ENCODE data around the gene DOCK11. TPM values are rescaled to one million over a fixed set of nuclear protein-coding genes. Genes with fewer than 3 reads are reported as not detected.
A peak's percentile ranks its signal among the peaks of the same experiment; 100 is the strongest.

Gene DOCK11
- total RNA-seq, 1 experiment from 2014 or later = 13.1 TPM

DNA sequence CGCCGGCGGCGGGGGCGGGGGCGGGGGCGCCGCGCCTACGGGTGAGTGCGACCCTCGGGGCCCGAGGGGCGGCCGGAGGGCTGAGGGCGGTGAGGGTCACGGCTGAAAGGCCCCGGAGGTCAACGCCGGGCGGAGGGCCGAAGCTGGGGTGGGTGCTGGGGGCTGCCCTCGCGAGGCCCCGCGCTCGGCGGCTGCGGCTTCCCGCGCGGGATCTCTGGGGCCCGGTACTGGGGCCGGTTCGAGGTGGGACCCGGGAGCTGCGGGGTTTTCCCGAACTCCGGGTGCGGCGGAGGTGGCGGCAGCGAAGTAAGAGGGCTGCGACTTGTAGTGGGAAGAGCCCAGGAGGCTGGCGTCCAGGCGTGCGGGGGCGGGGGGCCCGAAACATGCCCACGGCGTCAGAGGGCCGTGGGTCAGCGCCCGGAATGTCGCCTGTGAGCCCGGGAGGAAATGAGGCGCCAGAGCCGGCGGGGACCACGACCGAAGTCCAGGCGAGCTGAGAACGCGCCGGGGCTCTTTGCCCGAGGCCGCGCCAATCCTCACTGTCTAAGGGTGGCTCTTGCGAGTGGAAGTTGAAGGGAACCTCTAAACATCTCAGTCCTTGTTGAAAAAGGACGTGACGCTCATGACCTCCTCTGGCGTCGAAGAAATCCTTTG is 232.2 kb downstream of the DOCK11 start:
- H3K27ac Mint-ChIP-seq = no peak overlapping the region

DNA sequence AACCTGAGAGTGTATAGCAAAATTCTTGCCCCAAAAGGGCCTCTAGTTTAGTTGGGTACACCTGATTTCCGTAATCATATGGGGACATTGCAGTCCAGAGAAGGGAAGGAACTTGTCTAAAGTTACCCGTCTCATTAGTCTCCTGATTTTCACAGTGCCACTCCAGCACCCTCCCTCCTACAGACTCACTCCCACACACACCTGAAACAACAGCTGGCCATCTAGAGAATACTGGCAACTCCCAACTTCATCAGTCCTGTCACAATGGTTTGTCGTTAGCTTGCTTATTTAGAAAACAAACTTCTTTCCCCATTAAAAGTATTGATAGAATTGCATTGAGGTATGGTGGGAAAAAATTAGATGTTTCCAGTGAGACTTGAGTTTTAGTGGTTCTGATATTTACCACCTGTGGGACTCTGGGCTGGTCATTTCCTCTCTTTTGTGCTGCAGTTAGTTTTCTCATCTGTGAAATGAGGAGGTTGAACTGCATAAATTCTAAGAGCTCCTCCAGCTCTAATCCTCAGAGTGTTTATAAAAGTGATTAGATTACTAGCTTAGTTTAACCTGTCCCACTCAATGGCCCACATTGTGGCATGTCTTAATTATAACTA is 233.5 kb downstream of the DOCK11 start:
- no peak overlapping the region for H3K4me3 Mint-ChIP-seq

More for the DNA sequence above, 232.2 kb downstream of the DOCK11 start:
- ChIA-PET CTCF (interaction anchor here (1.2 kb wide), 2 partner anchors 13 to 97 kb away, joined by 3 to 4 read pairs; no protein-coding TSS in a partner anchor), POLR2A (interaction anchor here (0.6 kb wide), 1 partner anchor 204 kb away, joined by 4 read pairs; no protein-coding TSS in a partner anchor)
- peak overlapping the region; percentile 65 for H3K4me3 Mint-ChIP-seq
- ATAC-seq = no peak; the same call in 1 of the 2 replicates
- H3K27me3 Mint-ChIP-seq (ENCODE audit: low read depth) = peaks cover 33% of the 10 kb centered on the region
- H3K36me3 Mint-ChIP-seq = no peaks in the 10 kb centered on the region
- TF ChIP-seq E2F5 (CRISPR knock-in tag; IDR thresholded peaks at IDR 0.05) (0 out of 2 replicates have a peak, but pooled peaks have one; percentile 4), NFYB (CRISPR knock-in tag; conservative IDR thresholded peaks at IDR 0.05; ENCODE audit: low read depth) (no peak)
- no peaks in the 10 kb centered on the region for H3K9me3 Mint-ChIP-seq
- peaks cover 50% of the 10 kb centered on the region for H3K4me1 Mint-ChIP-seq
- peak; percentile 10 for DNase-seq (ENCODE audit: low spot score)

More for the DNA sequence above, 233.5 kb downstream of the DOCK11 start:
- POLR2A ChIA-PET = no interaction called here
- Mint-ChIP-seq H3K27ac (no peak overlapping the region), H3K27me3 (ENCODE audit: low read depth) (peaks cover 22% of the 10 kb centered on the region), H3K9me3 (0 out of 2 replicates have a peak, but pooled peaks cover 4% of the 10 kb centered on the region), H3K36me3 (no peaks in the 10 kb centered on the region), H3K4me1 (peaks cover 46% of the 10 kb centered on the region)
- TF ChIP-seq, protein P1, sequence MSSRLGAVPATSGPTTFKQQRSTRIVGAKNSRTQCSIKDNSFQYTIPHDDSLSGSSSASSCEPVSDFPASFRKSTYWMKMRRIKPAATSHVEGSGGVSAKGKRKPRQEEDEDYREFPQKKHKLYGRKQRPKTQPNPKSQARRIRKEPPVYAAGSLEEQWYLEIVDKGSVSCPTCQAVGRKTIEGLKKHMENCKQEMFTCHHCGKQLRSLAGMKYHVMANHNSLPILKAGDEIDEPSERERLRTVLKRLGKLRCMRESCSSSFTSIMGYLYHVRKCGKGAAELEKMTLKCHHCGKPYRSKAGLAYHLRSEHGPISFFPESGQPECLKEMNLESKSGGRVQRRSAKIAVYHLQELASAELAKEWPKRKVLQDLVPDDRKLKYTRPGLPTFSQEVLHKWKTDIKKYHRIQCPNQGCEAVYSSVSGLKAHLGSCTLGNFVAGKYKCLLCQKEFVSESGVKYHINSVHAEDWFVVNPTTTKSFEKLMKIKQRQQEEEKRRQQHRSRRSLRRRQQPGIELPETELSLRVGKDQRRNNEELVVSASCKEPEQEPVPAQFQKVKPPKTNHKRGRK (CRISPR knock-in tag; IDR thresholded peaks at IDR 0.05; ENCODE audit: borderline replicate concordance) = no peak
- TF ChIP-seq MYBL2 (CRISPR knock-in tag; IDR thresholded peaks at IDR 0.05) = no peak
- TF ChIP-seq IRF2 (CRISPR knock-in tag; IDR thresholded peaks at IDR 0.05; ENCODE audit: borderline replicate concordance, low read depth) = no peak
- no peak for TF ChIP-seq ESRRA (CRISPR knock-in tag; IDR thresholded peaks at IDR 0.05; ENCODE audit: borderline replicate concordance)
- no peak for TF ChIP-seq ZNF416 (CRISPR knock-in tag; IDR thresholded peaks at IDR 0.05)
- TF ChIP-seq ZNF232 (CRISPR knock-in tag; IDR thresholded peaks at IDR 0.05) = no peak
- TF ChIP-seq NFATC4 (CRISPR knock-in tag; IDR thresholded peaks at IDR 0.05) = no peak
- TF ChIP-seq NR3C1 (CRISPR knock-in tag; conservative IDR thresholded peaks at IDR 0.05; ENCODE audit: low read depth) = no peak
- TF ChIP-seq ZNF425 (CRISPR knock-in tag; conservative IDR thresholded peaks at IDR 0.05) = no peak
- TF ChIP-seq KAT7 (CRISPR knock-in tag; IDR thresholded peaks at IDR 0.05; ENCODE audit: borderline replicate concordance) = no peak
- TF ChIP-seq SMAD4 (CRISPR knock-in tag; IDR thresholded peaks at IDR 0.05) = no peak
- no peak for TF ChIP-seq GABPB1 (CRISPR knock-in tag; IDR thresholded peaks at IDR 0.05)
- no peak for TF ChIP-seq JUN (CRISPR knock-in tag; IDR thresholded peaks at IDR 0.05)
- TF ChIP-seq, protein P2, sequence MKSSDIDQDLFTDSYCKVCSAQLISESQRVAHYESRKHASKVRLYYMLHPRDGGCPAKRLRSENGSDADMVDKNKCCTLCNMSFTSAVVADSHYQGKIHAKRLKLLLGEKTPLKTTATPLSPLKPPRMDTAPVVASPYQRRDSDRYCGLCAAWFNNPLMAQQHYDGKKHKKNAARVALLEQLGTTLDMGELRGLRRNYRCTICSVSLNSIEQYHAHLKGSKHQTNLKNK (CRISPR knock-in tag; IDR thresholded peaks at IDR 0.05) = no peak
- TF ChIP-seq TP53 (CRISPR knock-in tag; IDR thresholded peaks at IDR 0.05) = no peak
- no peak for TF ChIP-seq NFE2L1 (CRISPR knock-in tag; IDR thresholded peaks at IDR 0.05)
- no peak for TF ChIP-seq AFF4 (CRISPR knock-in tag; IDR thresholded peaks at IDR 0.05; ENCODE audit: borderline replicate concordance)
- TF ChIP-seq TEAD4 (CRISPR knock-in tag; IDR thresholded peaks at IDR 0.05) = no peak
- CTCF ChIA-PET = interaction anchor here (1.6 kb wide), 1 partner anchor 110 kb away, joined by 4 read pairs; no protein-coding TSS in a partner anchor
- DNase-seq (ENCODE audit: low spot score) (no peak), ATAC-seq (no peak)
